ENCODE measurements around the gene SKOR1.

Gene SKOR1

GRCh38 chr15:67781907-67782690, 43.2 kb upstream of the SKOR1 start:
- Histone ChIP-seq H3K4me2 (peak overlapping the region; percentile 86), H3K27me3 (ENCODE audit: insufficient read depth, low read depth) (no peaks in the 10 kb centered on the region), H3K79me2 (ENCODE audit: insufficient read depth, low read depth) (no peaks in the 10 kb centered on the region), H3K4me1 (ENCODE audit: low read depth, poor library complexity, severe bottlenecking) (peaks cover 65% of the 10 kb centered on the region), H3K9ac (peak overlapping the region; percentile 81), H3K27ac (peak overlapping the region; percentile 96), H2AFZ (ENCODE audit: low read depth) (peak overlapping the region; percentile 60), H4K20me1 (ENCODE audit: insufficient read depth) (no peaks in the 10 kb centered on the region), H3K36me3 (ENCODE audit: insufficient read depth) (no peaks in the 10 kb centered on the region), H3K4me3 (IDR thresholded peaks at IDR 0.05; ENCODE audit: insufficient read depth, low read depth, low read length) (no peak overlapping the region)
- TF ChIP-seq CTCF (conservative IDR thresholded peaks at IDR 0.05; ENCODE audit: low read depth, low read length), result no peak

GRCh38 chr15:67782691-67782991, 42.7 kb upstream of the SKOR1 start:
- H3K27me3 ChIP-seq (ENCODE audit: insufficient read depth, low read depth), result no peaks in the 10 kb centered on the region
- TF ChIP-seq CTCF (conservative IDR thresholded peaks at IDR 0.05; ENCODE audit: low read depth, low read length), result no peak
- H3K79me2 ChIP-seq (ENCODE audit: insufficient read depth, low read depth), result no peaks in the 10 kb centered on the region
- H3K4me2 ChIP-seq, result peak overlapping the region; percentile 86
- peak overlapping the region; percentile 96 for H3K27ac ChIP-seq
- no peaks in the 10 kb centered on the region for H3K36me3 ChIP-seq (ENCODE audit: insufficient read depth)
- H3K4me1 ChIP-seq (ENCODE audit: low read depth, poor library complexity, severe bottlenecking), result peaks cover 67% of the 10 kb centered on the region
- no peaks in the 10 kb centered on the region for H4K20me1 ChIP-seq (ENCODE audit: insufficient read depth)
- H2AFZ ChIP-seq (ENCODE audit: low read depth), result peak overlapping the region; percentile 60
- no peak overlapping the region for H3K4me3 ChIP-seq (IDR thresholded peaks at IDR 0.05; ENCODE audit: insufficient read depth, low read depth, low read length)
- H3K9ac ChIP-seq, result peak overlapping the region; percentile 81

DNA sequence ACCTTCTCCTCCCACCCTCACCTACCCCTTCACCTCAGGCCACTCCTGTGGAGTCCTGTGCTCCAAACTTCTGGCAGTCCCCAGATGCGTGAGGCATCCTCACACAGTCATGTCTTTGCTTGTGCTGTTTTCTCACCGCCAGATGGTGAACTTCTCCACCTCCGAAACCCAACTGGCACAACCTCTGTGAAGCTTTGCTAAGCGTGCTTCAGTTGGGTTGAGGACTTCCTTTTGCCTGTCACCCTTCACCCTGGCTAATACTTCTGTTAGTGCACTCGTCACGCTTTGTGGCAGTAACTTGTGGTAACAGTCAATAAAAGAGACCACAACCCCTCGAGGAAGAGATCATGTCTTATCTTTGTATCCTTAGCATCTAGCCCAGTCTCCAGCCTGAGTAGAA, 42.0 kb upstream of the SKOR1 start:
- Histone ChIP-seq H3K79me2 (ENCODE audit: insufficient read depth, low read depth) (no peaks in the 10 kb centered on the region), H2AFZ (ENCODE audit: low read depth) (peak overlapping the region; percentile 60; the same call in 1 of the 2 replicates), H3K4me2 (peak overlapping the region; percentile 86), H3K4me1 (ENCODE audit: low read depth, poor library complexity, severe bottlenecking) (peaks cover 67% of the 10 kb centered on the region), H3K36me3 (ENCODE audit: insufficient read depth) (no peaks in the 10 kb centered on the region), H3K4me3 (IDR thresholded peaks at IDR 0.05; ENCODE audit: insufficient read depth, low read depth, low read length) (no peak overlapping the region), H3K9ac (peak overlapping the region; percentile 81), H3K27ac (peak overlapping the region; percentile 96), H3K27me3 (ENCODE audit: insufficient read depth, low read depth) (no peaks in the 10 kb centered on the region), H4K20me1 (ENCODE audit: insufficient read depth) (no peaks in the 10 kb centered on the region)
- TF ChIP-seq CTCF (conservative IDR thresholded peaks at IDR 0.05; ENCODE audit: low read depth, low read length), result peak; percentile 42

DNA sequence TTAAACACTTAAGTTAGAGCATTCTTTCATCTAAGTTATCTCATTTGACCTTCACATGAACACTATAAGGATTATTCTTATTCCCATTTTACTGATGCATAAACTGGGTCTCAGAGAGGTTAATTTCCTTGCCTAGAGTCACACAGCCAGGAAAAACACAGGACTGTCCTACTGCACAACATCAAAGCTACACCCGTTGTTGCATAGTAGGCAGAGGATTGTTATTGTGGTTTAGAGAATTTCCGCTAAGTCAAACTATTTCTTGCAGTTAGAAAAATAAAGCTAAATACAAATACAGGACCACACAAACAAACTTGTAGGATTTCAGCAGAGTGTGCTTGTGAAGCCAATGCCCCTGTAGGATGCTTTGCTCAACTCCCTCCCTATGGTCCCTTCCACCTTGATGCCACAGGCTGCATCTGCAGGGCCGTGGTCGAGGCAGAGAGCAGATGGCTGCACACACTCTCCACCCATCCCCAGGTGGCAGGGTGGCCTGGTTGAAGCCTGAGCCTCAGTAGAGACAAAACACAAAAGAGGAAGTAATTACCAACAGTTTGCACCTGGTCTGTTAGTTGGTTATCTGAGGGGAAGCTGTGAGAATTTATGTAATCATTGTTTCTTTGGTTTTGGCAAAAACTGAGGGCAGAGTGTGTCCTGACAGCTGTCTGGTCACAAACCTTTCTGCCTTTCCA, 41.1 kb upstream of the SKOR1 start:
- Histone ChIP-seq H3K4me1 (ENCODE audit: low read depth, poor library complexity, severe bottlenecking) (peaks cover 67% of the 10 kb centered on the region), H3K27ac (peak overlapping the region; percentile 96)

More for the DNA sequence above, 41.1 kb upstream of the SKOR1 start:
- no peak overlapping the region for H3K4me3 ChIP-seq (IDR thresholded peaks at IDR 0.05; ENCODE audit: insufficient read depth, low read depth, low read length)
- H3K4me2 ChIP-seq, result peak overlapping the region; percentile 86
- TF ChIP-seq CTCF (conservative IDR thresholded peaks at IDR 0.05; ENCODE audit: low read depth, low read length), result no peak
- H3K27me3 ChIP-seq (ENCODE audit: insufficient read depth, low read depth), result no peaks in the 10 kb centered on the region
- no peaks in the 10 kb centered on the region for H3K79me2 ChIP-seq (ENCODE audit: insufficient read depth, low read depth)
- peak overlapping the region; percentile 81; the same call in 1 of the 2 replicates for H3K9ac ChIP-seq
- no peaks in the 10 kb centered on the region for H3K36me3 ChIP-seq (ENCODE audit: insufficient read depth)
- no peaks in the 10 kb centered on the region for H4K20me1 ChIP-seq (ENCODE audit: insufficient read depth)
- H2AFZ ChIP-seq (ENCODE audit: low read depth), result no peak overlapping the region

All from KMS-11 (cell line).